ENCODE measurements around the gene SBK2. TPM values are rescaled to one million over a fixed set of nuclear protein-coding genes. Genes with fewer than 3 reads are reported as not detected.

The SBK2 gene, protein sequence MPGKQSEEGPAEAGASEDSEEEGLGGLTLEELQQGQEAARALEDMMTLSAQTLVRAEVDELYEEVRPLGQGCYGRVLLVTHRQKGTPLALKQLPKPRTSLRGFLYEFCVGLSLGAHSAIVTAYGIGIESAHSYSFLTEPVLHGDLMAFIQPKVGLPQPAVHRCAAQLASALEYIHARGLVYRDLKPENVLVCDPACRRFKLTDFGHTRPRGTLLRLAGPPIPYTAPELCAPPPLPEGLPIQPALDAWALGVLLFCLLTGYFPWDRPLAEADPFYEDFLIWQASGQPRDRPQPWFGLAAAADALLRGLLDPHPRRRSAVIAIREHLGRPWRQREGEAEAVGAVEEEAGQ
- total RNA-seq, result not detected in 2 replicates

DNA sequence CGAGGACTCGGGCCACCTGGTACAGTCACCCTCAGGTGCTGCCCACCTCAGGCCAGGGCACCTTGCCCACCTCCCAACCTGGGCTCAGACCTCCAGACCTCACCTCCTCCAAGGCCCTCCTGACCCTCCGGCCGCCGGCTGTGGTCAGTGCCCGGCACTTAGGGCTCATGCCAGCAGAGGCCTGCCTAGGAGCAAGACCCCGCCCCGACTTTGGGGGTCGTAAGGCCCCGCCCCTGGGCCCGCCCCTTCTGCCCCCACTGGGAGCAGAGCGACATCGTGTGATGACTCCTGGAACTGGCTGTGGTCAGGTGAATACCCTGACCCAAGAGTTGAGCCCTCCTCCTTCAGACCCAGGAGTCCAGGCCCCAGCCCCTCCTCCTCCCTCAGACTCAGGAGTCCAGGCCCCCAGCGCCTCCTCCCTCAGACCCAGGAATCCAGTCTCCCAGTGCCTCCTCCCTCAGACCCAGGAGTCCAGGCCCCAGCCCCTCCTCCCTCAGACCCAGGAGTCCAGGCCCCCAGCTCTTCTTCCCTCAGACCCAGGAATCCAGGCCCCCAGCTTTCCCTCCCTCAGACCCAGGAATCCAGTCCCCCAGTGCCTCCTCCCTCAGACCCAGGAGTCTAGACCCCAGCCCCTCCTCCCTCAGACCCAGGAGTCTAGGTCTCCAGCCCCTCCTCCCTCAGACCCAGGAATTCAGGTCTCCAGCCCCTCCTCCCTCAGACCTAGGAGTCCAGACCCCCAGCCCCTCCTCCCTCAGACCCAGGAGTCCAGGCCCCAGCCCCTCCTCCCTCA, at the start of gene SBK2:
SBK2 (minus strand) TSS at position 183 of the 790 bp plus-strand sequence. CDS start 839 bp downstream, outside the sequence.

GRCh38 chr19:55580628-55581144, 43.8 kb upstream of the SBK2 start, which contains the start of gene ZNF579:
TSS of gene ZNF579 (minus strand) at chr19:55580848. CDS start at chr19:55579639, 1,209 bp downstream.

DNA sequence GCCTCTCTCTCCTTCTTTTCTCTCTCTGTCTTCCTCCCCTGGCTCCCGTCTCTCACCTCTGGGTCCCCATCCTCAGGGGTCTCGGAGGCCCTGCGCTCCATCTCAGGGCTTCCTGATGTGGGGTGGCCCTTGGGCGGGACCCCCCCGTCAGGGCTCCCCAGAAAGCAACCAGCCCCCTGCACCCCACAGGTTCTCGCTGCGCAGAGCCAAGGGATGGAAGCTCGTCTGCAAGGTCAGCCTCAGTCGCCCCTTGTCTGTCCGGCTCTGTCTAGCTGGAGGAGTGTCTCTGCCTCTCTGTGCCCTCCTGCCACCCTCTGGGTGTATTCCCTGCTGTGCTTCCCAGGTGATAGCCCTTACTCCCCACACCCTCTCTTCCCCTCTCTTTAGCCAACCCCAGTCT, 8.5 kb upstream of the SBK2 start, which contains the start of gene SBK3:
SBK3 (minus strand) TSS at position 101 of the 400 bp plus-strand sequence; CDS start at position 101, 0 bp downstream.

DNA sequence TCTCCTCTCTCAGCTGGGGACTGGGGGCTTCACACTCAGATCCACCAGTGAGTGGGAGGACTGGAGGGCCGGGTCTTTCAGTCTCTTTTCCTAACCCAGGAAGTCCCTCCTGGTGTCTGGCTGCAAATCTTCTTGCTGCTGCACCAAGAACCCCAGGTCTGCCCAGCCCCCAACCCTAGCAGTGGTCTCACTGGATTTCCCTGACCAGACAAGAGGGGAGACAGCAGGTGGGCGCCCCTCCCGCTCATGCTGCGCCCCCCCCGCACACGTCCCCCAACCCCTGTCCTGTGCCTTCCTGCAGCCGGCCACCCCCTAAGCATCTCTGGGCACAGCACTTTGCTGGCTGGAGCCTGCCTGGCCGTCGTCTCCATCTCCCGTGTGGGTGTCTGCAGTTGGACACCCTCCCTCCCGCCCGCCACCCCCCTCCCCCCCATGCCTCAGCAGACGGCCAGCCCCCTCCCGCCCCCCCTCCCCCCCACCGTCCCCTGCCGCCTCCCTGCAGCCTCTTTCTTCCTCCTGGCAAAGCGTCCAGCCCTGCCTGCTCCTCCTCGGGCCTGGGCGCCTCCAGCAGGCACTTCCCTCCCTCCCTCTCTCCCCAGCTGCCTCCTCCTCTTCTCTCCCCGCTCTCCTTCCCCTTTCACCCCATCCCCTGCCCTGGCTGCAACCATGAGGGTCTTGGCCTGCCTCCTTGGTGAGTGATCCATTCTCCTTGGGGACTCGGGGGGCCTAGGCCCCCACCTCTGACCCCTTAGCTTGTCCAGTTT, 48.8 kb downstream of the SBK2 start, which contains the start of gene SSC5D:
SSC5D (plus strand) TSS at position 513 of the 764 bp plus-strand sequence; CDS start at position 667, 154 bp downstream.

GRCh38 chr19:55484593-55485438, 52.1 kb downstream of the SBK2 start, which contains the start of gene NAT14:
TSS of gene NAT14 (plus strand) at chr19:55485188. CDS start at chr19:55485709, 521 bp downstream.

Other genes with a start within 250 kb of the SBK2 start
- not detected in 2 replicates for gene TMEM150B, start 211.8 kb downstream of the SBK2 start, total RNA-seq
- gene KMT5C, start 197.3 kb downstream of the SBK2 start, total RNA-seq, result 6.6 and 7.6 TPM in 2 replicates
- not detected in 2 replicates for gene COX6B2, start 182.4 kb downstream of the SBK2 start, total RNA-seq
- not detected in 2 replicates for gene GARIN5B, start 173.9 kb downstream of the SBK2 start, total RNA-seq
- 0.37 and 1.6 TPM in 2 replicates for gene IL11, start 166.7 kb downstream of the SBK2 start, total RNA-seq
- not detected in 2 replicates for gene TMEM190, start 160.3 kb downstream of the SBK2 start, total RNA-seq
- gene TMEM238, start 152.8 kb downstream of the SBK2 start, total RNA-seq, result not detected in 2 replicates
- gene RPL28, start 151.2 kb downstream of the SBK2 start, total RNA-seq, result 171 and 427 TPM in 2 replicates
- 72.0 and 185 TPM in 2 replicates for gene UBE2S, start 129.3 kb downstream of the SBK2 start, total RNA-seq
- gene SHISA7, start 93.8 kb downstream of the SBK2 start, total RNA-seq, result not detected in 2 replicates
- gene ISOC2, start 75.5 kb downstream of the SBK2 start, total RNA-seq, result 83.0 and 83.9 TPM in 2 replicates
- gene C19orf85, start 72.4 kb downstream of the SBK2 start, total RNA-seq, result not detected in 2 replicates
- 2.6 and 2.7 TPM in 2 replicates for gene ZNF628, start 60.5 kb downstream of the SBK2 start, total RNA-seq
- gene NAT14, start 51.9 kb downstream of the SBK2 start, total RNA-seq, result 9.9 and 10.0 TPM in 2 replicates
- gene SSC5D, start 48.7 kb downstream of the SBK2 start, total RNA-seq, result 9.2 and 14.7 TPM in 2 replicates
- 0.37 TPM in 1 of 2 replicates, not detected in the other for gene SBK3, start 8.4 kb upstream of the SBK2 start, total RNA-seq
- 4.3 and 4.4 TPM in 2 replicates for gene ZNF579, start 43.7 kb upstream of the SBK2 start, total RNA-seq
- gene FIZ1, start 62.4 kb upstream of the SBK2 start, total RNA-seq, result 4.0 and 4.3 TPM in 2 replicates
- 11.9 and 12.5 TPM in 2 replicates for gene ZNF524, start 63.2 kb upstream of the SBK2 start, total RNA-seq
- gene ZNF865, start 68.5 kb upstream of the SBK2 start, total RNA-seq, result 1.1 and 1.6 TPM in 2 replicates
- 3.1 and 3.7 TPM in 2 replicates for gene ZNF784, start 87.4 kb upstream of the SBK2 start, total RNA-seq
- gene ZNF580, start 103.9 kb upstream of the SBK2 start, total RNA-seq, result 3.7 and 5.9 TPM in 2 replicates
- 20.3 and 31.6 TPM in 2 replicates for gene ZNF581, start 106.5 kb upstream of the SBK2 start, total RNA-seq
- 3.3 and 5.9 TPM in 2 replicates for gene CCDC106, start 111.1 kb upstream of the SBK2 start, total RNA-seq
- gene U2AF2, start 117.9 kb upstream of the SBK2 start, total RNA-seq, result 88.9 and 115 TPM in 2 replicates
- gene EPN1, start 138.1 kb upstream of the SBK2 start, total RNA-seq, result 25.8 and 29.8 TPM in 2 replicates
- not detected in 2 replicates for gene NLRP9, start 201.3 kb upstream of the SBK2 start, total RNA-seq
- gene RFPL4A, start 222.0 kb upstream of the SBK2 start, total RNA-seq, result not detected in 2 replicates
- not detected in 2 replicates for gene RFPL4AL1, start 232.0 kb upstream of the SBK2 start, total RNA-seq